Activated effector memory CD4-positive, alpha-beta T cell treated with Interleukin-2 at 50 U/mL for 16 hours (primary cell): ENCODE data around the gene ZBTB7B.
A peak's percentile ranks its signal among the peaks of the same experiment; 100 is the strongest.

Experiments
- DNase-seq: peaks from one replicate; pipeline ENCODE4 v3.0.0-alpha.2; 2020

Gene ZBTB7B

GRCh38 chr1:155062702-155063411 is 60.3 kb downstream of the ZBTB7B start:
- peak; percentile 64 for DNase-seq

DNA sequence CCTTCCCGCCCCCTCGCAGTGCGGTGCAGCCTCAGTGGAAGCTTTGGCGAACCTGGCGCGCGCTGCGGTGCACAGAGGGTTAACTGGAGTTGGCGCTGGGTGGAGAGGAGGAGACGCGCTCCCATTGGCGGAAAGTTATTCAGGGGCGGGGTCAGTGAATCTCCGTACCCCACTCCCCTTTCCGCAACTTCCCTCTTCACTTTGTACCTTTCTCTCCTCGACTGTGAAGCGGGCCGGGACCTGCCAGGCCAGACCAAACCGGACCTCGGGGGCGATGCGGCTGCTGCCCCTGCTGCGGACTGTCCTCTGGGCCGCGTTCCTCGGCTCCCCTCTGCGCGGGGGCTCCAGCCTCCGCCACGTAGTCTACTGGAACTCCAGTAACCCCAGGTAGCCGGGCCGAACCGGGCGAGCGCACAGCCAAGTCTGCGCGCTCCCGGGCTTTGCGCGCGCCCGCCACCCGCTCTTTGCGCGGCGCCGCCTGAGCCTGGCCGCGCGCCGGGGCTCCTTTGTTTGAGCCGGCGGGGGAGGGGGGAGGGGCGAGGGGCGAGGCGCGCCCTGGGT is 61.0 kb downstream of the ZBTB7B start, which contains the start of gene EFNA4:
TSS of gene EFNA4 (plus strand) at position 191 of the 561 bp plus-strand sequence. CDS start at position 275, 84 bp downstream.
- peak; percentile 80 for DNase-seq

DNA sequence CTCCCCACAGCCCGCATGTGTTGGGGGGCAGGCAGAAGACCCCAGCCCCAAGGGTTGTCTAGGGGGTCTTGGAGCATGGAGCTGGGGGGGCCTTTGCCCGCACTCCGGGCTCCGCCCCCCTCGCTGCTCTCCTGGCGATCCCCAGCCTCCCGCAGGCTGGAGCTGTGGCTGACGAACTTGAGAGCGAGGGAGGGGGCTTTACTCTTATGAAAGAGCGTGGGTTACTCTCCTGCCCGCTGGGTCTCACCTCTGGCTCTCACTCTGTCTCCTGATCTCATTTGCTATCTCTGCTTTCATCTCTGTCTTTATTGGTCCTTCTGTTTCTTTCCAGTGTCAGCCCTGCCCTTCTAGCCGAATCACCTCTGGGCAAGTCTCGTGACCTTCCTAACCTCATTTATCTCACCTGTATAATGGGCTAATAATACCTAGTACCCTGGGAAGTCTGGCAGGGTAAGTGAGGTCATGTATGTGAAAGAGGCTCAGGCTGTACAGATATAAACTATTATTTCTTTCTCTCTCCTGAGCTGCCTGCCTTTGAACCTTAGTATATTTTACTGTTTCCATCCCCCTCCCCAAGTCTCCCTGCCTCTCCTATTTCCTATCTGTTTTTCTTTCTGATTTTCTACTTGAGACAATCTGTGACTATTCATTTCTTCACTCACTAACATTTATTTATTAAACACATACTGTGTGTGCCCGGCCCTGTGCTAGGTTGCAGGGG is 61.7 kb downstream of the ZBTB7B start:
- DNase-seq = no peak

DNA sequence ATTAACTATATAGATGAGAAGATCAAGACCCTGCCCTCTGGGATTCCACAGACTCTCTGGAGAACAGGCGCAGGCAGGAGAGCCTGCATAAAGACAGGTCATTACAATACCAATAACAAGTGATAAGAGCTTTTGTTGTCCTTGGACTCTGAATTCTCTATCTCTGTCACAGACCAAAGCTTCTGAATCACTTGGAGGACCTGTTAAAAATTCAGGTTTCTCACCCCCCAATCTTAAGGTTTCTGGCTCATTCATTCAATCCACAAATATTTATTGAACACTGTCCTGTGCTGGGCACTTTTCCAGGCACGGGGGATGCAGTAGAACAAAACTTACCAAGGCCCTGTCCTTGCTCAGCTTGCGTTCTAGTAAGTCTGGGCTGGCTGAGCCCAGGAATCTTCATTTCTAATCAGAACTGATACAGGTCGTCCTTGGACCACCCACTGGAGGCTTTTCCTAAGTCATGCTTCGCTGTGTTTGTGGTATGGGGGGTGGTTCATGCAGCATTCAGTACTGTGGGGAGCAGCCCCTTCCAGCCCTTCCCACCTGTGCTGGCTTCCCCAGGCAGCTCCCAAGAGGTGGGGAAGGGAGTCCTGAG is 62.3 kb downstream of the ZBTB7B start:
- DNase-seq = no peak

- no peak for DNase-seq
These were observed 64.2 kb downstream of the ZBTB7B start for GRCh38 chr1:155066777-155067176.
